Putamen (tissue), 1 donor: ENCODE data around the gene PIK3R1.
A peak's percentile ranks its signal among the peaks of the same experiment; 100 is the strongest.

Experiments
- DNase-seq: peaks from one replicate; pipeline ENCODE4 v3.0.0-alpha.2; 2016; ENCODE audit warnings: low spot score

The PIK3R1 gene

GRCh38 chr5:68271124-68271523 lies 55.6 kb downstream of the PIK3R1 start:
- DNase-seq: no peak

- DNase-seq: no peak
Observed at GRCh38 chr5:68272289-68272688, 56.7 kb downstream of the PIK3R1 start.

- DNase-seq: no peak
Observed at GRCh38 chr5:68273717-68274409, 58.3 kb downstream of the PIK3R1 start.

GRCh38 chr5:68274847-68275651 lies 59.5 kb downstream of the PIK3R1 start:
- no peak for DNase-seq

GRCh38 chr5:68276740-68277139 lies 61.2 kb downstream of the PIK3R1 start:
- no peak for DNase-seq

GRCh38 chr5:68277431-68277830 lies 61.9 kb downstream of the PIK3R1 start:
- DNase-seq: no peak

GRCh38 chr5:68279984-68280383 lies 64.4 kb downstream of the PIK3R1 start:
- DNase-seq: no peak

- DNase-seq: no peak
Observed at GRCh38 chr5:68282001-68282400, 66.4 kb downstream of the PIK3R1 start.

GRCh38 chr5:68283766-68284165 lies 68.2 kb downstream of the PIK3R1 start:
- no peak for DNase-seq

GRCh38 chr5:68285075-68285840 lies 69.7 kb downstream of the PIK3R1 start:
- no peak for DNase-seq

GRCh38 chr5:68285851-68286611 lies 70.5 kb downstream of the PIK3R1 start:
- peak; percentile 75 for DNase-seq

- DNase-seq: no peak
Observed at GRCh38 chr5:68286612-68286912, 71.0 kb downstream of the PIK3R1 start.

- DNase-seq: no peak
Observed at GRCh38 chr5:68287631-68287975, 72.0 kb downstream of the PIK3R1 start.

GRCh38 chr5:68287976-68288706 lies 72.6 kb downstream of the PIK3R1 start:
- DNase-seq: peak; percentile 92

GRCh38 chr5:68288707-68289134 lies 73.2 kb downstream of the PIK3R1 start:
- DNase-seq: peak; percentile 40

- DNase-seq: no peak
Observed at GRCh38 chr5:68289498-68289897, 73.9 kb downstream of the PIK3R1 start.

- DNase-seq: peak; percentile 82
Observed at GRCh38 chr5:68290260-68290674, 74.7 kb downstream of the PIK3R1 start.

- DNase-seq: no peak
Observed at GRCh38 chr5:68290847-68291246, 75.3 kb downstream of the PIK3R1 start.

- no peak for DNase-seq
Observed at GRCh38 chr5:68292316-68292715, 76.8 kb downstream of the PIK3R1 start.

GRCh38 chr5:68295772-68296171 lies 80.2 kb downstream of the PIK3R1 start:
- no peak for DNase-seq

GRCh38 chr5:68296895-68297294 lies 81.3 kb downstream of the PIK3R1 start:
- DNase-seq: no peak

- no peak for DNase-seq
Observed at GRCh38 chr5:68297656-68298055, 82.1 kb downstream of the PIK3R1 start.
